Transverse colon (tissue), 4 donors: Measurements from ENCODE around the gene MRPL9. TPM values are rescaled to one million over a fixed set of nuclear protein-coding genes. Genes with fewer than 3 reads are reported as not detected.

Experiments
- small RNA-seq, 4 donors: library from RNA; depleted of rRNA; stranded (forward); fragments of <200 nt; gene quantifications; one replicate each; pipeline ENCODE3, GENCODE V24; 2016
- total RNA-seq, 4 donors: library from RNA; depleted of rRNA; stranded (reverse); fragments of >200 nt; gene quantifications; one replicate each; pipeline ENCODE4 v1.1.0, GENCODE V29; 2016

Gene MRPL9
- total RNA-seq, 4 donors from 2014 or later = 20.2 to 138 (median 40.1) TPM

Small RNA genes within 50 kb of the gene (small RNA-seq; reads per million reads assigned to genes)
- 0 reads per million in 4 donors for gene RNU6-662P

Other genes with a start within 250 kb of the MRPL9 start
- gene TUFT1, start 223.2 kb downstream of the MRPL9 start, total RNA-seq = 10 to 100 TPM; 22.8 to 65.5 (median 30.8) TPM
- 10 to 100 TPM; 11.5 to 37.0 (median 24.6) TPM for gene SNX27, start 151.4 kb downstream of the MRPL9 start, total RNA-seq
- gene CELF3, start 46.7 kb downstream of the MRPL9 start, total RNA-seq = 1 to 10 TPM in 3 of 4 donors, not detected in 1; 1.3 to 2.7 (median 1.6) TPM
- not detected for gene RIIAD1, start 42.0 kb downstream of the MRPL9 start, total RNA-seq
- 1 to 10 TPM in 3 of 4 donors, under 1 TPM in 1; 0.80 to 5.4 (median 4.0) TPM for gene TDRKH, start 27.0 kb upstream of the MRPL9 start, total RNA-seq
- gene LINGO4, start 41.9 kb upstream of the MRPL9 start, total RNA-seq = under 1 TPM in 2 of 4 donors, not detected in 2; 0.14 to 0.48 TPM
- gene RORC, start 68.3 kb upstream of the MRPL9 start, total RNA-seq = 10 to 100 TPM in 3 of 4 donors, 1 to 10 TPM in 1; 3.4 to 34.3 (median 32.0) TPM
- gene C2CD4D, start 76.3 kb upstream of the MRPL9 start, total RNA-seq = not detected
- not detected for gene THEM5, start 90.2 kb upstream of the MRPL9 start, total RNA-seq
- gene THEM4, start 146.0 kb upstream of the MRPL9 start, total RNA-seq = 10 to 100 TPM in 2 of 4 donors, 1 to 10 TPM in 2; 4.6 to 21.8 (median 9.5) TPM
- gene S100A10, start 230.4 kb upstream of the MRPL9 start, total RNA-seq = 100 to 1,000 TPM in 3 of 4 donors, 10 to 100 TPM in 1; 59.1 to 289 (median 251) TPM